AG09309 (cell line): ENCODE data around the gene CD2.

Experiments
- DNase-seq: peaks from one replicate; pipeline ENCODE4 v3.0.0-alpha.2; 2010; ENCODE audit warnings: low read depth
- H3K4me3 ChIP-seq: 2 replicates; pipeline ENCODE4 v1.5.1; 2011; ENCODE audit warnings: mild to moderate bottlenecking, low read depth, low read length, moderate library complexity; ENCODE audit not compliant: control insufficient read depth
- CTCF ChIP-seq: IDR thresholded peaks from 2 replicates; pipeline ENCODE4 v1.5.1; 2011; ENCODE audit warnings: mild to moderate bottlenecking, low read depth, low read length, inconsistent platforms; ENCODE audit not compliant: insufficient read depth, control insufficient read depth; ENCODE audit errors: missing control alignments

The CD2 gene

GRCh38 chr1:116754198-116754977 lies at the start of gene CD2:
Gene CD2 (plus strand): TSS chr1:116754430. CDS start chr1:116754493, 63 bp downstream.
- H3K4me3 ChIP-seq: no peak within 1 kb of the TSS
- no peak for TF ChIP-seq CTCF
- no peak for DNase-seq

- TF ChIP-seq CTCF: no peak
- no peak overlapping the region for H3K4me3 ChIP-seq
- no peak for DNase-seq
These were observed 48.1 kb upstream of the CD2 start for GRCh38 chr1:116706123-116706522.

GRCh38 chr1:116706841-116707240 lies 47.4 kb upstream of the CD2 start:
- no peak for DNase-seq
- no peak for TF ChIP-seq CTCF
- no peak overlapping the region for H3K4me3 ChIP-seq

GRCh38 chr1:116708255-116708900 lies 45.9 kb upstream of the CD2 start:
- no peak overlapping the region for H3K4me3 ChIP-seq
- no peak for DNase-seq
- no peak for TF ChIP-seq CTCF

GRCh38 chr1:116709666-116710167 lies 44.5 kb upstream of the CD2 start:
- DNase-seq: no peak
- no peak overlapping the region for H3K4me3 ChIP-seq
- TF ChIP-seq CTCF: no peak

- no peak overlapping the region for H3K4me3 ChIP-seq
- TF ChIP-seq CTCF: no peak
- no peak for DNase-seq
These were observed 43.6 kb upstream of the CD2 start for GRCh38 chr1:116710420-116711262.
